Fibroblast of villous mesenchyme (primary cell): ENCODE data around the gene SEZ6L2. TPM values are rescaled to one million over a fixed set of nuclear protein-coding genes. Genes with fewer than 3 reads are reported as not detected.

Experiments
- DNase-seq: peaks from one replicate; pipeline ENCODE4 v3.0.0-alpha.2; 2010; ENCODE audit warnings: low read depth
- H3K4me3 ChIP-seq: 2 replicates; pipeline ENCODE4 v1.5.1; 2011; ENCODE audit warnings: low read depth, mild to moderate bottlenecking, low read length
- total RNA-seq: library from RNA; depleted of rRNA; stranded (reverse); fragments of >200 nt; gene quantifications from 2 replicates; pipeline ENCODE4 v1.2.3, GENCODE V29; 2012
- TF ChIP-seq, protein P1 (sequence below): IDR thresholded peaks from 2 replicates; pipeline ENCODE4 v1.5.1; 2012; ENCODE audit warnings: low read depth, mild to moderate bottlenecking, low read length; ENCODE audit not compliant: insufficient read depth

SEZ6L2 gene
- total RNA-seq, 1 donor, result 4.7 TPM

- no peak for DNase-seq
- H3K4me3 ChIP-seq, result no peak overlapping the region
- TF ChIP-seq, protein P1, sequence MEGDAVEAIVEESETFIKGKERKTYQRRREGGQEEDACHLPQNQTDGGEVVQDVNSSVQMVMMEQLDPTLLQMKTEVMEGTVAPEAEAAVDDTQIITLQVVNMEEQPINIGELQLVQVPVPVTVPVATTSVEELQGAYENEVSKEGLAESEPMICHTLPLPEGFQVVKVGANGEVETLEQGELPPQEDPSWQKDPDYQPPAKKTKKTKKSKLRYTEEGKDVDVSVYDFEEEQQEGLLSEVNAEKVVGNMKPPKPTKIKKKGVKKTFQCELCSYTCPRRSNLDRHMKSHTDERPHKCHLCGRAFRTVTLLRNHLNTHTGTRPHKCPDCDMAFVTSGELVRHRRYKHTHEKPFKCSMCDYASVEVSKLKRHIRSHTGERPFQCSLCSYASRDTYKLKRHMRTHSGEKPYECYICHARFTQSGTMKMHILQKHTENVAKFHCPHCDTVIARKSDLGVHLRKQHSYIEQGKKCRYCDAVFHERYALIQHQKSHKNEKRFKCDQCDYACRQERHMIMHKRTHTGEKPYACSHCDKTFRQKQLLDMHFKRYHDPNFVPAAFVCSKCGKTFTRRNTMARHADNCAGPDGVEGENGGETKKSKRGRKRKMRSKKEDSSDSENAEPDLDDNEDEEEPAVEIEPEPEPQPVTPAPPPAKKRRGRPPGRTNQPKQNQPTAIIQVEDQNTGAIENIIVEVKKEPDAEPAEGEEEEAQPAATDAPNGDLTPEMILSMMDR, result no peak
These were observed 4.2 kb upstream of the SEZ6L2 start for GRCh38 chr16:29903590-29903989.

- TF ChIP-seq, protein P1, result no peak
These were observed 2.2 kb upstream of the SEZ6L2 start for GRCh38 chr16:29901607-29901945.

GRCh38 chr16:29900888-29901606, 1.7 kb upstream of the SEZ6L2 start:
- DNase-seq, result peak; percentile 12
- H3K4me3 ChIP-seq, result peak overlapping the region; percentile 78
- TF ChIP-seq, protein P1, result no peak

More at GRCh38 chr16:29901607-29901945, 2.2 kb upstream of the SEZ6L2 start:
- H3K4me3 ChIP-seq, result peak overlapping the region; percentile 78
- no peak for DNase-seq

- peak within 1 kb of the TSS; percentile 78 for H3K4me3 ChIP-seq
- TF ChIP-seq, protein P1, result no peak
- peak; percentile 87 for DNase-seq
These were observed 945 bp upstream of the SEZ6L2 start, which contains the start of gene ASPHD1 for GRCh38 chr16:29900102-29900887. Gene ASPHD1, plus strand, starts transcription at chr16:29900488. Its CDS starts 484 bp downstream, at chr16:29900972.

GRCh38 chr16:29898804-29899515, 390 bp downstream of the SEZ6L2 start:
- peak overlapping the region; percentile 78 for H3K4me3 ChIP-seq
- DNase-seq, result no peak
- TF ChIP-seq, protein P1, result no peak

DNA sequence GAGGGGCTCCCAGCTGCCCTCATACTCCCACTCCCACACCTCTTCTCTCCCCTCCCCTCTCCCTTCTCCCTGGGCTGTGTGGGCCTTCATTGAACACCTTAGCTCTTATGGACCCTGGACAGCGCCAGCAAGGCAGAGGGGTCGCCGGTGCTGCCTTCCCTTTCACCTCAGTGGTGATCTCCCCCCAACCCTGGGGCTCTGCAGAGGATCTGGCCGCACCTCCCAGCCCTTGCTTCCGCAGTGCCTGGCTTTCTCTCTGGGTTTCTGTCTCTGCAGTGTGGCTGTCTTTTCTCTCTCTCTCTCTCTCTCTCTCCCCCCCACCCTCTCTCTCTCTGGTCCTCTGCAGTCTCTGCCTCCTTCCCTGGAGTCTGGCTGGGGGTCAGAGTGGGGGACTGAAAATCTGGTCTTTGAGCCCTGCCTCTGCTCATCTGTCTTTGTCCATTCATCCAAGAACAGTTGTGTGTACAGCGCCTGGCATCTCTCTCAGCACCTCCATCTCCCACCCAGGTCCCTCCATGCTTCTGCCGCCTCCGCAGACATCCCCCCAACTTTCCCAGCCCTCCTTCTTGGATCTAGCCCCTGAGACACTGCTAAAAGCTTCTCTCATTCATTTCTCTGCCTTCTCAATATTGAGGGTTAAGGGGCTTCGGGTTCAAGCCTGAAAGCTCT, 1.1 kb downstream of the SEZ6L2 start:
- H3K4me3 ChIP-seq, result peak overlapping the region; percentile 78

More for the DNA sequence above, 1.1 kb downstream of the SEZ6L2 start:
- TF ChIP-seq, protein P1, result no peak
- DNase-seq, result no peak
